SK-N-SH treated with all-trans-retinoic acid at 6 μM for 48 hours (cell line): Measurements from ENCODE around the gene DPF3.

Source experiments
- ATAC-seq: fragments of 200-7000 bp; cut with Tn5 transposase; 3 replicates; pipeline ENCODE4 v1.9.1; 2020; ENCODE audit warnings: mild to moderate bottlenecking, moderate library complexity
- ARNTL ChIP-seq: fragments of 450-650 bp; formaldehyde crosslinking; IDR thresholded peaks from 2 replicates; pipeline ENCODE4 v1.5.0; 2020; ENCODE audit warnings: low read depth, mild to moderate bottlenecking, moderate library complexity, borderline replicate concordance
- BACH2 ChIP-seq: fragments of 250-450 bp; sonication (Bioruptor Pico); IDR thresholded peaks from 2 replicates; pipeline ENCODE4 v1.9.0; 2021; ENCODE audit warnings: mild to moderate bottlenecking, borderline replicate concordance
- CREB5 ChIP-seq: fragments of 250-450 bp; sonication (Bioruptor Pico); IDR thresholded peaks from 2 replicates; pipeline ENCODE4 v1.5.1; 2020; ENCODE audit warnings: low read depth, mild to moderate bottlenecking, moderate library complexity
- CSDC2 ChIP-seq: fragments of 250-450 bp; sonication (Bioruptor Pico); IDR thresholded peaks from 2 replicates; pipeline ENCODE4 v1.5.0; 2020; ENCODE audit warnings: mild to moderate bottlenecking, moderate library complexity
- CSRNP3 ChIP-seq: fragments of 250-450 bp; sonication (Bioruptor Pico); IDR thresholded peaks from 2 replicates; pipeline ENCODE4 v1.5.1; 2021; ENCODE audit warnings: mild to moderate bottlenecking, moderate library complexity
- ESRRG ChIP-seq: fragments of 250-450 bp; sonication (Bioruptor Pico); IDR thresholded peaks from 2 replicates; pipeline ENCODE4 v1.6.1; 2021; ENCODE audit warnings: mild to moderate bottlenecking
- ISL1 ChIP-seq: fragments of 250-450 bp; sonication (Bioruptor Pico); IDR thresholded peaks from 2 replicates; pipeline ENCODE4 v2.1.2; 2022; ENCODE audit warnings: mild to moderate bottlenecking, moderate library complexity
- OSR1 ChIP-seq: fragments of 250-450 bp; sonication (Bioruptor Pico); IDR thresholded peaks from 2 replicates; pipeline ENCODE4 v1.8.0; 2022; ENCODE audit warnings: moderate library complexity, mild to moderate bottlenecking, inconsistent platforms
- POU6F1 ChIP-seq: fragments of 250-450 bp; sonication (Bioruptor Pico); IDR thresholded peaks from 2 replicates; pipeline ENCODE4 v1.8.0; 2021; ENCODE audit warnings: low read depth, mild to moderate bottlenecking, moderate library complexity, borderline replicate concordance
- PPARA ChIP-seq: fragments of 250-450 bp; sonication (Bioruptor Pico); IDR thresholded peaks from 2 replicates; pipeline ENCODE4 v1.5.0; 2020; ENCODE audit warnings: mild to moderate bottlenecking, borderline replicate concordance
- RARB ChIP-seq: fragments of 250-450 bp; sonication (Bioruptor Pico); IDR thresholded peaks from 2 replicates; pipeline ENCODE4 v1.8.0; 2021; ENCODE audit warnings: mild to moderate bottlenecking, moderate library complexity
- SNAI2 ChIP-seq: fragments of 250-450 bp; sonication (Bioruptor Pico); IDR thresholded peaks from 2 replicates; pipeline ENCODE4 v1.5.0; 2020; ENCODE audit warnings: mild to moderate bottlenecking, moderate library complexity
- TCF4 ChIP-seq: fragments of 250-450 bp; sonication (Bioruptor Pico); IDR thresholded peaks from 2 replicates; pipeline ENCODE4 v1.8.0; 2021; ENCODE audit warnings: mild to moderate bottlenecking, moderate library complexity, borderline replicate concordance
- TOX ChIP-seq: fragments of 250-450 bp; sonication (Bioruptor Pico); IDR thresholded peaks from 2 replicates; pipeline ENCODE4 v1.8.0; 2021; ENCODE audit warnings: mild to moderate bottlenecking, moderate library complexity, borderline replicate concordance
- ZC3H10 ChIP-seq: fragments of 250-450 bp; sonication (Bioruptor Pico); IDR thresholded peaks from 2 replicates; pipeline ENCODE4 v1.5.1; 2021; ENCODE audit warnings: mild to moderate bottlenecking, moderate library complexity
- ZFP3 ChIP-seq: fragments of 250-450 bp; sonication (Bioruptor Pico); IDR thresholded peaks from 2 replicates; pipeline ENCODE4 v1.5.0; 2020; ENCODE audit warnings: mild to moderate bottlenecking, moderate library complexity
- ZFP30 ChIP-seq: fragments of 450-650 bp; formaldehyde crosslinking; IDR thresholded peaks from 2 replicates; pipeline ENCODE4 v1.5.0; 2022; ENCODE audit warnings: mild to moderate bottlenecking, moderate library complexity
- ZNF8 ChIP-seq: fragments of 450-650 bp; formaldehyde crosslinking; IDR thresholded peaks from 2 replicates; pipeline ENCODE4 v1.5.0; 2020; ENCODE audit warnings: mild to moderate bottlenecking, moderate library complexity

Gene DPF3

GRCh38 chr14:72809063-72809462 is 84.8 kb downstream of the DPF3 start:
- TF ChIP-seq ISL1: no peak
- no peak for TF ChIP-seq SNAI2 (CRISPR knock-in tag)
- TF ChIP-seq ZNF8 (CRISPR knock-in tag): no peak
- TF ChIP-seq ZFP30 (CRISPR knock-in tag): no peak
- no peak for TF ChIP-seq TCF4 (CRISPR knock-in tag)
- TF ChIP-seq RARB (CRISPR knock-in tag): no peak
- TF ChIP-seq ESRRG (CRISPR knock-in tag): no peak
- TF ChIP-seq BACH2 (CRISPR knock-in tag): no peak
- TF ChIP-seq, all 23 proteins: peak for 0

GRCh38 chr14:72808564-72808963 is 85.3 kb downstream of the DPF3 start:
- TF ChIP-seq ZNF8 (CRISPR knock-in tag) (no peak), POU6F1 (CRISPR knock-in tag) (no peak), TOX (CRISPR knock-in tag) (no peak), ZFP30 (CRISPR knock-in tag) (no peak), OSR1 (no peak), ESRRG (CRISPR knock-in tag) (no peak)
- TF ChIP-seq, all 23 proteins: peak for 0
- ATAC-seq: no peak

More at GRCh38 chr14:72809063-72809462, 84.8 kb downstream of the DPF3 start:
- ATAC-seq: no peak

- no peak for ATAC-seq
- no peak for TF ChIP-seq CSRNP3
- TF ChIP-seq ZNF8 (CRISPR knock-in tag): no peak
- no peak for TF ChIP-seq TOX (CRISPR knock-in tag)
- no peak for TF ChIP-seq SNAI2 (CRISPR knock-in tag)
- TF ChIP-seq ZFP30 (CRISPR knock-in tag): no peak
Measured at GRCh38 chr14:72802588-72802946, 91.3 kb downstream of the DPF3 start.

GRCh38 chr14:72801836-72802587 is 91.9 kb downstream of the DPF3 start:
- no peak; the same call in 2 of the 3 replicates for ATAC-seq
- TF ChIP-seq TOX (CRISPR knock-in tag) (no peak), CSDC2 (CRISPR knock-in tag) (no peak), BACH2 (CRISPR knock-in tag) (no peak), RARB (CRISPR knock-in tag) (no peak), ZFP3 (no peak)

GRCh38 chr14:72801381-72801812 is 92.5 kb downstream of the DPF3 start:
- TF ChIP-seq POU6F1 (CRISPR knock-in tag) (no peak), CREB5 (CRISPR knock-in tag) (no peak), SNAI2 (CRISPR knock-in tag) (no peak), ISL1 (no peak), ARNTL (CRISPR knock-in tag) (no peak), ZFP3 (no peak)
- peak; percentile 74 for ATAC-seq

- no peak for TF ChIP-seq RARB (CRISPR knock-in tag)
- no peak for TF ChIP-seq PPARA (CRISPR knock-in tag)
- no peak for TF ChIP-seq ZC3H10 (CRISPR knock-in tag)
- TF ChIP-seq CREB5 (CRISPR knock-in tag): no peak
- TF ChIP-seq TCF4 (CRISPR knock-in tag): no peak
- ATAC-seq: no peak
Measured at GRCh38 chr14:72800848-72801370, 93.0 kb downstream of the DPF3 start.
